HepG2 (cell line): ENCODE measurements around the gene LRRC45. TPM values are rescaled to one million over a fixed set of nuclear protein-coding genes. Genes with fewer than 3 reads are reported as not detected.

Source experiments
- ATAC-seq: fragments of 200-7000 bp; cut with Tn5 transposase; 3 replicates; pipeline ENCODE4 v1.9.1; 2020; ENCODE audit warnings: mild to moderate bottlenecking, moderate library complexity
- BruUV-seq: library from RNA; stranded (reverse); fragments of 400-500 nt; replicated peaks from 2 replicates; lab custom pipeline; 2021; lab: Mats Ljungman, UMichigan
- CTCF ChIA-PET: fragments of 300-600 bp; formaldehyde crosslinking; extraction: SDS; loops from one replicate; lab custom pipeline; 2021; ENCODE audit warnings: low total read pairs, inconsistent platforms, low intra/inter-chr PET ratio; lab: Yijun Ruan, JAX
- POLR2A ChIA-PET: fragments of 350-600 bp; sonication (Branson Sonifier 250); formaldehyde crosslinking; loops from one replicate; lab custom pipeline; 2020; ENCODE audit warnings: antibody characterized with exemption, inconsistent platforms; lab: Yijun Ruan, JAX
- DNase-seq: peaks from one replicate; pipeline ENCODE4 v3.0.0-alpha.2; 2015; ENCODE audit warnings: low spot score
- FAIRE-seq: peaks from 3 replicates; lab custom pipeline; 2011; peaks lifted over from hg19 to GRCh38; lab: Jason Lieb, UNC
- H2AFZ ChIP-seq: one replicate; pipeline ENCODE4 v1.6.1; 2011; ENCODE audit warnings: low read length, inconsistent platforms
- H3K27ac ChIP-seq: fragments of 300-600 bp; 3 replicates; pipeline ENCODE4 v1.8.0; 2011; ENCODE audit warnings: mixed run types, mild to moderate bottlenecking, mixed read lengths, low read length, inconsistent platforms; ENCODE audit not compliant: insufficient read depth; ENCODE audit errors: extremely low read length
- H3K27me3 ChIP-seq, 2 experiments: fragments of 200-600 bp in 1 of 2; 2 replicates in 1 of 2; 3 replicates in 1 of 2; pipeline versions ENCODE4 v1.6.0 to v1.8.0; 2011; ENCODE audit warnings: low read length in 2 of 2, mild to moderate bottlenecking in 2 of 2, moderate library complexity in 2 of 2, inconsistent platforms in 1 of 2; ENCODE audit not compliant: insufficient read depth in 2 of 2, control insufficient read depth in 1 of 2
- H3K36me3 ChIP-seq, 2 experiments: fragments of 200-600 bp in 1 of 2; replicated peaks in 1 of 2; 2 replicates in 1 of 2; 3 replicates in 1 of 2; pipeline versions ENCODE4 v1.5.1 to v1.8.0; 2011; ENCODE audit warnings: low read length in 2 of 2, inconsistent platforms in 1 of 2; ENCODE audit not compliant: insufficient read depth in 2 of 2, control insufficient read depth in 1 of 2
- H3K4me1 ChIP-seq: 2 replicates; pipeline ENCODE4 v1.5.1; 2012; ENCODE audit warnings: low read length, inconsistent platforms; ENCODE audit not compliant: insufficient read depth
- H3K4me2 ChIP-seq: 2 replicates; pipeline ENCODE4 v1.6.0; 2011; ENCODE audit warnings: low read depth, low read length, inconsistent platforms
- H3K4me3 ChIP-seq, 3 experiments: fragments of 200-600 bp in 1 of 3; sonication (generic), shearing (Covaris generic) in 1 of 3; replicated peaks in 1 of 3; 2 replicates each; pipeline ENCODE4 v1.5.1; 2011 to 2016; ENCODE audit warnings: low read length in 3 of 3, inconsistent platforms in 2 of 3, low read depth in 2 of 3, mild to moderate bottlenecking in 2 of 3, control low read depth in 1 of 3, mixed read lengths in 1 of 3; ENCODE audit not compliant: insufficient read depth in 1 of 3
- H3K79me2 ChIP-seq: one replicate; pipeline ENCODE4 v1.6.1; 2011; ENCODE audit warnings: low read length, inconsistent platforms; ENCODE audit not compliant: insufficient read depth
- H3K9ac ChIP-seq: 2 replicates; pipeline ENCODE4 v1.6.0; 2011; ENCODE audit warnings: mild to moderate bottlenecking, low read depth, low read length, inconsistent platforms; ENCODE audit not compliant: insufficient read depth
- H3K9me3 ChIP-seq: 2 replicates; pipeline ENCODE4 v1.5.1; 2012; ENCODE audit warnings: mild to moderate bottlenecking, low read length
- H4K20me1 ChIP-seq: 2 replicates; pipeline ENCODE4 v1.6.0; 2011; ENCODE audit warnings: inconsistent platforms, mild to moderate bottlenecking, low read length, moderate library complexity; ENCODE audit not compliant: insufficient read depth
- AGO1 ChIP-seq: fragments of 200-400 bp; formaldehyde crosslinking; IDR thresholded peaks from 2 replicates; pipeline ENCODE4 v1.6.1; 2017; ENCODE audit warnings: mild to moderate bottlenecking, low read depth, low read length, moderate library complexity; ENCODE audit not compliant: poor library complexity, severe bottlenecking
- AGO2 ChIP-seq: fragments of 200-400 bp; formaldehyde crosslinking; optimal IDR thresholded peaks from 2 replicates; pipeline ENCODE3; 2017; ENCODE audit warnings: mild to moderate bottlenecking, low read depth, low read length, moderate library complexity
- GATAD1 ChIP-seq: IDR thresholded peaks from 2 replicates; pipeline ENCODE4 v1.6.1; 2016; ENCODE audit warnings: missing genetic modification reagents, missing compliant biosample characterization
- NPAS2 ChIP-seq: sonication (generic); formaldehyde crosslinking; IDR thresholded peaks from 2 replicates; pipeline ENCODE4 v1.8.0; 2022; ENCODE audit warnings: mild to moderate bottlenecking, missing genetic modification reagents, borderline replicate concordance
- NR2C2 ChIP-seq: sonication (generic); formaldehyde crosslinking; IDR thresholded peaks from 2 replicates; pipeline ENCODE4 v1.4.0; 2020; ENCODE audit warnings: missing genetic modification reagents, mild to moderate bottlenecking, moderate library complexity, borderline replicate concordance
- POLR2G ChIP-seq: fragments of 200-400 bp; formaldehyde crosslinking; IDR thresholded peaks from 2 replicates; pipeline ENCODE4 v1.6.1; 2018; ENCODE audit warnings: mild to moderate bottlenecking, low read depth, low read length, moderate library complexity
- RBM39 ChIP-seq: fragments of 200-400 bp; formaldehyde crosslinking; IDR thresholded peaks from one replicate; pipeline ENCODE4 v1.6.1; 2018; ENCODE audit warnings: antibody characterized with exemption, mild to moderate bottlenecking, low read depth, low read length; ENCODE audit not compliant: poor library complexity, severe bottlenecking
- ZNF547 ChIP-seq: sonication (generic); formaldehyde crosslinking; IDR thresholded peaks from 2 replicates; pipeline ENCODE4 v1.5.1; 2020; ENCODE audit warnings: mild to moderate bottlenecking, missing genetic modification reagents
- WGBS: methylation state at CpG from one replicate; pipeline ENCODE4 v1.1.6; 2017; ENCODE audit warnings: low lambda C conversion rate; 5-methylcytosine and 5-hydroxymethylcytosine counted together
- in situ Hi-C: cut with HindIII; loops from 2 replicates; pipeline ENCODE4 v1.10.0; 2017; ENCODE audit warnings: low pct_unique_long_range_greater_than_20kb; ENCODE audit not compliant: extremely low pct_ligation_motif_present
- intact Hi-C: fragments of 100-400 bp; cut with micrococcal nuclease; formaldehyde crosslinking; loops from one replicate; pipeline ENCODE4 v1.10.0; 2022; ENCODE audit not compliant: unreplicated experiment
- polyA plus RNA-seq, 8 experiments: library from polyadenylated mRNA; depleted of rRNA in 3 of 8; stranded (reverse) in 7 of 8; unstranded in 1 of 8; fragments of >200 nt; fragmentation: Illumina TruSeq in 4 of 8; extraction: Trizol in 4 of 8; gene quantifications; 2 replicates each; pipeline versions ENCODE4 v1.2.1 to v1.2.3, GENCODE V29; 2011 to 2016; ENCODE audit warnings: low read depth in 4 of 8, missing spikeins in 1 of 8, mixed read lengths in 1 of 8; ENCODE audit not compliant: insufficient read depth in 1 of 8
- total RNA-seq, 5 experiments: library from RNA; depleted of rRNA; stranded (reverse); fragments of >200 nt; fragmentation: Illumina TruSeq; extraction: Trizol; gene quantifications; 2 replicates each; pipeline ENCODE4 v1.2.3, GENCODE V29; 2016; ENCODE audit warnings: low read depth in 1 of 5
- TF ChIP-seq, protein P1 (sequence below): sonication (generic); formaldehyde crosslinking; IDR thresholded peaks from 2 replicates; pipeline ENCODE4 v1.5.0; 2020; ENCODE audit warnings: mild to moderate bottlenecking, missing genetic modification reagents, borderline replicate concordance
- TF ChIP-seq, protein P2 (sequence below): sonication (generic); formaldehyde crosslinking; IDR thresholded peaks from 2 replicates; pipeline ENCODE4 v1.4.0; 2020; ENCODE audit warnings: missing genetic modification reagents
- TF ChIP-seq, protein P3 (sequence below): sonication (generic); formaldehyde crosslinking; IDR thresholded peaks from 2 replicates; pipeline ENCODE4 v1.8.1; 2023; ENCODE audit warnings: mild to moderate bottlenecking, inconsistent platforms, moderate library complexity, missing genetic modification reagents, borderline replicate concordance
- TF ChIP-seq, protein P4 (sequence below): sonication (generic); formaldehyde crosslinking; IDR thresholded peaks from 2 replicates; pipeline ENCODE4 v1.8.1; 2022; ENCODE audit warnings: low read depth, mild to moderate bottlenecking, missing genetic modification reagents

Gene LRRC45
- total and polyA plus RNA-seq, 2 of the 13 experiments (the other 11 are each of a cell fraction or from before 2014, with no cell fraction given): 11.6 to 48.1 TPM

DNA sequence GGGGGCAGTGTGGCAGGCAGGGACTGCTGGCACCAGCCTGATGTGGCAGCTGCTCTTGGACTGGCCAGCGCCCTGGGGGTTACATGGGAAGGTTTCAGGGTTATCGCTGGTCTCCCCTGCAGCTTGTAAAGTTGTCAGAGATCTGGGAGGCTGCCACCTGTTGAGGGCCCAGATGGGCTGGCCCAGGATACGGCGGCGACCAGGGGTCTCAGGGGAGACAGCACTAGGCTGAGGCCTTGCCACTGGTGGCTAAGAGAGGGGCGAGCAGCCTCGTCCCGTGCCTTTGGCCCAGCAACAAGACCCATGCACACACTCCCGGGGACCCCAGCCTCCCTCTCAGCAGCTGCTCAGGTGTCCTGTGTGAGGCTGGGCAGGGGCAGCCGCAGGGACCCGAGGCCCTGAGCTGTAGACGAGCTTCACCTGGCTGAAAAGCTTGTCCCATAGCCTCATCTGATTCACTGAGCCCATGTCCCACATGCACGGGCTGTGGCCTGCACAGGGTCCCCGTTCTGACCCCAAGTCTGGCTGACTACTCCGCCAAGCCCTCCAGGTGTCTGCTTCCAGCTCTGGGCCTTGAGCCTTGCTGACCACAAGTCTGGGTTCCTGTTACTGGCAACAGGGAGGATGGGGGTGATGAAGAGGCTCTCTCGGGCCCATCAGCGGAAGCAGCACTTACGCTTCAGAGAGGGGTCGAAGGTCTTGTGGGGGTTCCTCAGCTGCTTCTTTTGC lies 36.3 kb downstream of the LRRC45 start (continued):
- TF ChIP-seq, protein P1, sequence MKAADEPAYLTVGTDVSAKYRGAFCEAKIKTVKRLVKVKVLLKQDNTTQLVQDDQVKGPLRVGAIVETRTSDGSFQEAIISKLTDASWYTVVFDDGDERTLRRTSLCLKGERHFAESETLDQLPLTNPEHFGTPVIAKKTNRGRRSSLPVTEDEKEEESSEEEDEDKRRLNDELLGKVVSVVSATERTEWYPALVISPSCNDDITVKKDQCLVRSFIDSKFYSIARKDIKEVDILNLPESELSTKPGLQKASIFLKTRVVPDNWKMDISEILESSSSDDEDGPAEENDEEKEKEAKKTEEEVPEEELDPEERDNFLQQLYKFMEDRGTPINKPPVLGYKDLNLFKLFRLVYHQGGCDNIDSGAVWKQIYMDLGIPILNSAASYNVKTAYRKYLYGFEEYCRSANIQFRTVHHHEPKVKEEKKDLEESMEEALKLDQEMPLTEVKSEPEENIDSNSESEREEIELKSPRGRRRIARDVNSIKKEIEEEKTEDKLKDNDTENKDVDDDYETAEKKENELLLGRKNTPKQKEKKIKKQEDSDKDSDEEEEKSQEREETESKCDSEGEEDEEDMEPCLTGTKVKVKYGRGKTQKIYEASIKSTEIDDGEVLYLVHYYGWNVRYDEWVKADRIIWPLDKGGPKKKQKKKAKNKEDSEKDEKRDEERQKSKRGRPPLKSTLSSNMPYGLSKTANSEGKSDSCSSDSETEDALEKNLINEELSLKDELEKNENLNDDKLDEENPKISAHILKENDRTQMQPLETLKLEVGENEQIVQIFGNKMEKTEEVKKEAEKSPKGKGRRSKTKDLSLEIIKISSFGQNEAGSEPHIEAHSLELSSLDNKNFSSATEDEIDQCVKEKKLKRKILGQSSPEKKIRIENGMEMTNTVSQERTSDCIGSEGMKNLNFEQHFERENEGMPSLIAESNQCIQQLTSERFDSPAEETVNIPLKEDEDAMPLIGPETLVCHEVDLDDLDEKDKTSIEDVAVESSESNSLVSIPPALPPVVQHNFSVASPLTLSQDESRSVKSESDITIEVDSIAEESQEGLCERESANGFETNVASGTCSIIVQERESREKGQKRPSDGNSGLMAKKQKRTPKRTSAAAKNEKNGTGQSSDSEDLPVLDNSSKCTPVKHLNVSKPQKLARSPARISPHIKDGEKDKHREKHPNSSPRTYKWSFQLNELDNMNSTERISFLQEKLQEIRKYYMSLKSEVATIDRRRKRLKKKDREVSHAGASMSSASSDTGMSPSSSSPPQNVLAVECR (CRISPR knock-in tag): peak; percentile 15; the same call in 1 of the 2 replicates
- TF ChIP-seq, protein P2, sequence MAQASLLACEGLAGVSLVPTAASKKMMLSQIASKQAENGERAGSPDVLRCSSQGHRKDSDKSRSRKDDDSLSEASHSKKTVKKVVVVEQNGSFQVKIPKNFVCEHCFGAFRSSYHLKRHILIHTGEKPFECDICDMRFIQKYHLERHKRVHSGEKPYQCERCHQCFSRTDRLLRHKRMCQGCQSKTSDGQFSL (CRISPR knock-in tag): peak; percentile 84; the same call in 1 of the 2 replicates
- TF ChIP-seq, protein P3, sequence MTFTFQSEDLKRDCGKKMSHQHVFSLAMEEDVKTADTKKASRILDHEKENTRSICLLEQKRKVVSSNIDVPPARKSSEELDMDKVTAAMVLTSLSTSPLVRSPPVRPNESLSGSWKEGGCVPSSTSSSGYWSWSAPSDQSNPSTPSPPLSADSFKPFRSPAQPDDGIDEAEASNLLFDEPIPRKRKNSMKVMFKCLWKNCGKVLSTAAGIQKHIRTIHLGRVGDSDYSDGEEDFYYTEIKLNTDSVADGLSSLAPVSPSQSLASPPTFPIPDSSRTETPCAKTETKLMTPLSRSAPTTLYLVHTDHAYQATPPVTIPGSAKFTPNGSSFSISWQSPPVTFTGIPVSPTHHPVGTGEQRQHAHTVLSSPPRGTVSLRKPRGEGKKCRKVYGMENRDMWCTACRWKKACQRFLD (CRISPR knock-in tag): no peak

DNA sequence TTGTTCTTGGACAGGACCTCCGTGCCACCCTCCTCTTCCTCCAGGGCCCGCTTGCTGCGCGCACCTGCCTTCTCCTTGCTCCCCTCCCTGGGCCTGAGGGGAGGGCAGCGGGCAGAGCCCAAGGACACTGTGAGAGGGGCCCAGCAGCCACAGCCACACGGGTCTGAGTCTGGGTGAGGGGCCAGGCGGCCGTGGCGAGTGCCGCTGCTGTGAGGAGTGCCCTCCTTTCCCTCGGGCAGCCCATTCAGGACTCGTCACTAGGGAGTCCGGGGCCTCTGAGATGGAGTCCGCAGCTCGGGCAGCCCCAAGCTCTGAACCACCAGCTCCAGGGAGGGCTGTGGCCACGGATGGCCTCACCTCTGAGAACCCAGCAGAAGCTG lies 36.9 kb downstream of the LRRC45 start:
- POLR2A ChIA-PET: interaction anchor here (1.6 kb wide), 1 partner anchor 22 kb away, joined by 7 read pairs; the partner anchor contains the start of gene DCXR
- Histone ChIP-seq H3K9me3 (no peaks in the 10 kb centered on the region), H4K20me1 (no peaks in the 10 kb centered on the region), H3K4me2 (no peak overlapping the region), H3K36me3 (peaks cover 47 to 69% of the 10 kb centered on the region in 2 experiments), H3K27ac (no peak overlapping the region), H3K9ac (no peak overlapping the region), H3K4me3 (no peak overlapping the region), H3K79me2 (peaks cover 15% of the 10 kb centered on the region), H3K4me1 (peaks cover 51% of the 10 kb centered on the region), H2AFZ (no peak overlapping the region), H3K27me3 (no peaks in the 10 kb centered on the region)
- DNase-seq (no peak), ATAC-seq (no peak), FAIRE-seq (no peak)
- WGBS: 96% methylated on average over 15 of the region's 16 CpGs
- intact Hi-C loops: no loop called here
- CTCF ChIA-PET: no interaction called here
- BruUV-seq: no TSS peak
- in situ Hi-C loops: no loop called here
- TF ChIP-seq NR2C2 (CRISPR knock-in tag) (no peak), AGO2 (peak; percentile 16), POLR2G (peak; percentile 33; the same call in 1 of the 2 replicates), NPAS2 (CRISPR knock-in tag) (no peak), GATAD1 (CRISPR knock-in tag) (no peak), RBM39 (peak; percentile 4), AGO1 (peak; percentile 74), ZNF547 (CRISPR knock-in tag) (no peak)
- TF ChIP-seq, protein P4, sequence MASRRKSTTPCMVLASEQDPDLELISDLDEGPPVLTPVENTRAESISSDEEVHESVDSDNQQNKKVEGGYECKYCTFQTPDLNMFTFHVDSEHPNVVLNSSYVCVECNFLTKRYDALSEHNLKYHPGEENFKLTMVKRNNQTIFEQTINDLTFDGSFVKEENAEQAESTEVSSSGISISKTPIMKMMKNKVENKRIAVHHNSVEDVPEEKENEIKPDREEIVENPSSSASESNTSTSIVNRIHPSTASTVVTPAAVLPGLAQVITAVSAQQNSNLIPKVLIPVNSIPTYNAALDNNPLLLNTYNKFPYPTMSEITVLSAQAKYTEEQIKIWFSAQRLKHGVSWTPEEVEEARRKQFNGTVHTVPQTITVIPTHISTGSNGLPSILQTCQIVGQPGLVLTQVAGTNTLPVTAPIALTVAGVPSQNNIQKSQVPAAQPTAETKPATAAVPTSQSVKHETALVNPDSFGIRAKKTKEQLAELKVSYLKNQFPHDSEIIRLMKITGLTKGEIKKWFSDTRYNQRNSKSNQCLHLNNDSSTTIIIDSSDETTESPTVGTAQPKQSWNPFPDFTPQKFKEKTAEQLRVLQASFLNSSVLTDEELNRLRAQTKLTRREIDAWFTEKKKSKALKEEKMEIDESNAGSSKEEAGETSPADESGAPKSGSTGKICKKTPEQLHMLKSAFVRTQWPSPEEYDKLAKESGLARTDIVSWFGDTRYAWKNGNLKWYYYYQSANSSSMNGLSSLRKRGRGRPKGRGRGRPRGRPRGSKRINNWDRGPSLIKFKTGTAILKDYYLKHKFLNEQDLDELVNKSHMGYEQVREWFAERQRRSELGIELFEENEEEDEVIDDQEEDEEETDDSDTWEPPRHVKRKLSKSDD (CRISPR knock-in tag): 0 out of 2 replicates have a peak, but pooled peaks have one; percentile 3
